ENCODE measurements around the gene HLA-DRB1.
"Not testable (repeated sequence)": the region's sequence is repeated elsewhere in the genome, so short reads cannot be mapped to it uniquely, and the experiment has no call there.

Gene HLA-DRB1

GRCh38 chr6:32554116-32554965 lies 35.3 kb downstream of the HLA-DRB1 start:
- TF ChIP-seq EZH2phosphoT487 (IDR thresholded peaks at IDR 0.05; ENCODE audit: low read depth) = no peak
- no peak for TF ChIP-seq CTCF (IDR thresholded peaks at IDR 0.05; ENCODE audit: low read depth, low read length)
- H4K20me1 ChIP-seq (ENCODE audit: insufficient read depth, low read length) = peaks cover 6% of the 10 kb centered on the region
- H3K9ac ChIP-seq (ENCODE audit: low read length) = no peak overlapping the region
- H3K4me3 ChIP-seq (ENCODE audit: low read length) = no peak overlapping the region
- H3K4me2 ChIP-seq (ENCODE audit: low read length) = no peak overlapping the region
- no peaks in the 10 kb centered on the region for H3K27me3 ChIP-seq (ENCODE audit: low read depth, low read length)
- no peak overlapping the region for H2AFZ ChIP-seq (ENCODE audit: low read depth, low read length)
- no peaks in the 10 kb centered on the region for H3K36me3 ChIP-seq (replicated peaks; ENCODE audit: low read depth, low read length)
- no peaks in the 10 kb centered on the region for H3K4me1 ChIP-seq (ENCODE audit: low read length)
- H3K9me3 ChIP-seq (ENCODE audit: insufficient read depth, low read length) = no peaks in the 10 kb centered on the region
- H3K27ac ChIP-seq (ENCODE audit: low read length) = no peak overlapping the region
- H3K79me2 ChIP-seq (ENCODE audit: low read length) = peaks cover 9% of the 10 kb centered on the region

- no peaks in the 10 kb centered on the region for H3K27me3 ChIP-seq (ENCODE audit: low read depth, low read length)
- no peak overlapping the region for H3K4me3 ChIP-seq (ENCODE audit: low read length)
Observed at GRCh38 chr6:32553037-32553742, 36.5 kb downstream of the HLA-DRB1 start.

GRCh38 chr6:32551410-32551809 lies 38.2 kb downstream of the HLA-DRB1 start:
- Histone ChIP-seq H3K4me1 (ENCODE audit: low read length) (no peaks in the 10 kb centered on the region), H3K4me3 (ENCODE audit: low read length) (no peak overlapping the region), H3K9me3 (ENCODE audit: insufficient read depth, low read length) (no peaks in the 10 kb centered on the region), H3K9ac (ENCODE audit: low read length) (no peak overlapping the region), H3K4me2 (ENCODE audit: low read length) (no peak overlapping the region), H4K20me1 (ENCODE audit: insufficient read depth, low read length) (no peaks in the 10 kb centered on the region), H3K27me3 (ENCODE audit: low read depth, low read length) (no peaks in the 10 kb centered on the region), H2AFZ (ENCODE audit: low read depth, low read length) (no peak overlapping the region), H3K27ac (ENCODE audit: low read length) (no peak overlapping the region), H3K79me2 (ENCODE audit: low read length) (no peaks in the 10 kb centered on the region), H3K36me3 (replicated peaks; ENCODE audit: low read depth, low read length) (no peaks in the 10 kb centered on the region)
- TF ChIP-seq CTCF (IDR thresholded peaks at IDR 0.05; ENCODE audit: low read depth, low read length) (no peak), EZH2phosphoT487 (IDR thresholded peaks at IDR 0.05; ENCODE audit: low read depth) (no peak)

More at GRCh38 chr6:32553037-32553742, 36.5 kb downstream of the HLA-DRB1 start:
- no peaks in the 10 kb centered on the region for H3K36me3 ChIP-seq (replicated peaks; ENCODE audit: low read depth, low read length)
- TF ChIP-seq EZH2phosphoT487 (IDR thresholded peaks at IDR 0.05; ENCODE audit: low read depth) (no peak), CTCF (IDR thresholded peaks at IDR 0.05; ENCODE audit: low read depth, low read length) (no peak)
- H4K20me1 ChIP-seq (ENCODE audit: insufficient read depth, low read length) = no peaks in the 10 kb centered on the region
- no peak overlapping the region for H3K27ac ChIP-seq (ENCODE audit: low read length)
- no peaks in the 10 kb centered on the region for H3K4me1 ChIP-seq (ENCODE audit: low read length)
- no peak overlapping the region for H3K4me2 ChIP-seq (ENCODE audit: low read length)
- no peaks in the 10 kb centered on the region for H3K9me3 ChIP-seq (ENCODE audit: insufficient read depth, low read length)
- H3K9ac ChIP-seq (ENCODE audit: low read length) = no peak overlapping the region
- H2AFZ ChIP-seq (ENCODE audit: low read depth, low read length) = no peak overlapping the region
- no peaks in the 10 kb centered on the region for H3K79me2 ChIP-seq (ENCODE audit: low read length)

- Histone ChIP-seq H4K20me1 (ENCODE audit: insufficient read depth, low read length) (no peaks in the 10 kb centered on the region), H3K36me3 (replicated peaks; ENCODE audit: low read depth, low read length) (no peaks in the 10 kb centered on the region), H2AFZ (ENCODE audit: low read depth, low read length) (no peak overlapping the region), H3K9me3 (ENCODE audit: insufficient read depth, low read length) (no peaks in the 10 kb centered on the region), H3K79me2 (ENCODE audit: low read length) (no peaks in the 10 kb centered on the region), H3K4me2 (ENCODE audit: low read length) (no peak overlapping the region), H3K9ac (ENCODE audit: low read length) (no peak overlapping the region), H3K27me3 (ENCODE audit: low read depth, low read length) (no peaks in the 10 kb centered on the region), H3K27ac (ENCODE audit: low read length) (no peak overlapping the region), H3K4me1 (ENCODE audit: low read length) (no peaks in the 10 kb centered on the region), H3K4me3 (ENCODE audit: low read length) (no peak overlapping the region)
- TF ChIP-seq EZH2phosphoT487 (IDR thresholded peaks at IDR 0.05; ENCODE audit: low read depth) (no peak), CTCF (IDR thresholded peaks at IDR 0.05; ENCODE audit: low read depth, low read length) (no peak)
Observed at GRCh38 chr6:32539839-32540238, 49.8 kb downstream of the HLA-DRB1 start.

- H4K20me1 ChIP-seq (ENCODE audit: insufficient read depth, low read length); H3K27ac ChIP-seq (ENCODE audit: low read length); H3K27me3 ChIP-seq (ENCODE audit: low read depth, low read length); H3K9ac ChIP-seq (ENCODE audit: low read length); H2AFZ ChIP-seq (ENCODE audit: low read depth, low read length); H3K4me1 ChIP-seq (ENCODE audit: low read length); H3K36me3 ChIP-seq (replicated peaks; ENCODE audit: low read depth, low read length); H3K9me3 ChIP-seq (ENCODE audit: insufficient read depth, low read length); H3K4me2 ChIP-seq (ENCODE audit: low read length); H3K4me3 ChIP-seq (ENCODE audit: low read length): not testable (repeated sequence)
- peaks cover 22% of the 10 kb centered on the region for H3K79me2 ChIP-seq (ENCODE audit: low read length)
Observed at GRCh38 chr6:32530431-32530793, 59.2 kb downstream of the HLA-DRB1 start.

All from OCI-LY3 (cell line).